C4-2B (cell line): ENCODE results near the gene SARNP.

Experiments used
- H3K27ac ChIP-seq: fragments of 450-650 bp; 2 replicates; pipeline ENCODE4 v1.5.1; 2017
- CTCF ChIP-seq: fragments of 450-650 bp; conservative IDR thresholded peaks from 2 replicates; pipeline ENCODE4 v1.5.1; 2017; ENCODE audit warnings: mild to moderate bottlenecking
- ZFX ChIP-seq: fragments of 450-650 bp; IDR thresholded peaks from 2 replicates; pipeline ENCODE4 v1.6.1; 2017

SARNP gene

GRCh38 chr12:55726971-55727370, 90.6 kb downstream of the SARNP start:
- TF ChIP-seq ZFX, result no peak
- no peak for TF ChIP-seq CTCF
- H3K27ac ChIP-seq, result peak overlapping the region; percentile 91

- H3K27ac ChIP-seq, result no peak overlapping the region
Measured at GRCh38 chr12:55725556-55725955, 92.0 kb downstream of the SARNP start.

GRCh38 chr12:55724940-55725309, 92.6 kb downstream of the SARNP start:
- no peak overlapping the region for H3K27ac ChIP-seq
- TF ChIP-seq CTCF (no peak; the same call in 1 of the 2 replicates), ZFX (no peak)

More at GRCh38 chr12:55725556-55725955, 92.0 kb downstream of the SARNP start:
- no peak for TF ChIP-seq CTCF
- TF ChIP-seq ZFX, result no peak

GRCh38 chr12:55724226-55724939, 93.1 kb downstream of the SARNP start:
- H3K27ac ChIP-seq, result no peak overlapping the region
- TF ChIP-seq CTCF (peak; percentile 76), ZFX (no peak)

GRCh38 chr12:55723516-55724225, 93.9 kb downstream of the SARNP start:
- H3K27ac ChIP-seq, result no peak overlapping the region

GRCh38 chr12:55722948-55723347, 94.6 kb downstream of the SARNP start:
- no peak overlapping the region for H3K27ac ChIP-seq
- no peak for TF ChIP-seq ZFX
- no peak for TF ChIP-seq CTCF

More at GRCh38 chr12:55723516-55724225, 93.9 kb downstream of the SARNP start:
- TF ChIP-seq CTCF, result no peak
- no peak for TF ChIP-seq ZFX

- TF ChIP-seq CTCF (no peak), ZFX (no peak)
- no peak overlapping the region for H3K27ac ChIP-seq
Measured at GRCh38 chr12:55721601-55722213, 95.8 kb downstream of the SARNP start.
